Subcutaneous abdominal adipose tissue (tissue), 5 donors: ENCODE results near the gene SIX1.

Experiments used
- H3K27ac ChIP-seq: one replicate; pipeline ENCODE4 v1.7.0; 2013; ENCODE audit warnings: low read depth, mild to moderate bottlenecking, inconsistent platforms, low read length, moderate library complexity
- H3K27me3 ChIP-seq, 5 donors: one replicate each; pipeline ENCODE4 v1.7.0; 2013; ENCODE audit warnings: low read length in 5 of 5, inconsistent platforms in 1 of 5; ENCODE audit not compliant: control insufficient read depth in 5 of 5, insufficient read depth in 4 of 5
- H3K36me3 ChIP-seq, 5 donors: one replicate each; pipeline ENCODE4 v1.7.0; 2013; ENCODE audit warnings: low read length in 5 of 5; ENCODE audit not compliant: control insufficient read depth in 5 of 5, insufficient read depth in 5 of 5
- H3K4me1 ChIP-seq, 5 donors: one replicate each; pipeline ENCODE4 v1.7.0; 2013; ENCODE audit warnings: low read length in 5 of 5, mild to moderate bottlenecking in 3 of 5, moderate library complexity in 1 of 5; ENCODE audit not compliant: control insufficient read depth in 5 of 5, insufficient read depth in 5 of 5
- H3K4me3 ChIP-seq, 5 donors: one replicate each; pipeline ENCODE4 v1.7.0; 2013; ENCODE audit warnings: low read length in 5 of 5, low read depth in 1 of 5
- H3K9ac ChIP-seq, 5 donors: one replicate each; pipeline ENCODE4 v1.7.0; 2013; ENCODE audit warnings: low read length in 5 of 5, mild to moderate bottlenecking in 4 of 5, moderate library complexity in 3 of 5
- H3K9me3 ChIP-seq, 5 donors: one replicate each; pipeline ENCODE4 v1.7.0; 2013; ENCODE audit warnings: low read length in 5 of 5; ENCODE audit not compliant: control insufficient read depth in 5 of 5
- donor health status: healthy.
- donor health status: healthy.
- donor health status: healthy.
- donor health status: healthy.
- donor health status: healthy.

SIX1 gene

DNA sequence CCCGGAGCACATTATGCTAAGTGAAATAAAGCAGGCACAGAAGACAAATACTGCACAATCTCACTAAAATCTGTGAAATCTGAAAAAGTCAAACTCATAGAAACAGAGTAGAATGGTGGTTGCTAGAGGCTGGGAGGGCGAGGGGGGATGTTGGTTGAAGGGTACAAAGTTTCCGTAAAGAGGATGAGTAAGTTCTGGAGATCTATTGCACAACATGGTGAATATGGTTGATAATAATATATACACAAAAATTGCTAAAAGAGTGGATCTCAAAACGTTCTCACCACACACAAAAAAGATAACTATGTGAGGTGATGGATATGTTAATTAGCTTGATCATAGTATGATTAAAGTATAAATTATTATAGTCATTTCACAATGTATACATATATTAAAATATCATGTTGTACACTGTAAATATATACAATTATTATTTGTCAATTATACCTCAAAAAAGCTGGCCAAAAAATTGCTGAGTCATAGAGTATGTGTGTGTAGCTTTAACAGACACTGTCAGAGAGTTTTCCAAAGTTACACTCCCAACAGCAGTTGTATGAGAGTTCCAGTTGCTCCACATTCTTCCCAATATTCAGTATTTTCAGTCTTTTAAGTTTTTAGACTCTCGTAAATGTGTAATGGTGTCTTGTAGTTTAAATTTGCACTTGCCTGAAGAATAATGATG lies 19.3 kb upstream of the SIX1 start:
- H3K27ac ChIP-seq = no peak overlapping the region
- no peaks in the 10 kb centered on the region for H3K9me3 ChIP-seq
- H3K9ac ChIP-seq = no peak overlapping the region
- H3K4me3 ChIP-seq = no peak overlapping the region
- H3K4me1 ChIP-seq = no peaks in the 10 kb centered on the region
- H3K36me3 ChIP-seq = no peaks in the 10 kb centered on the region
- H3K27me3 ChIP-seq = no peaks in the 10 kb centered on the region

DNA sequence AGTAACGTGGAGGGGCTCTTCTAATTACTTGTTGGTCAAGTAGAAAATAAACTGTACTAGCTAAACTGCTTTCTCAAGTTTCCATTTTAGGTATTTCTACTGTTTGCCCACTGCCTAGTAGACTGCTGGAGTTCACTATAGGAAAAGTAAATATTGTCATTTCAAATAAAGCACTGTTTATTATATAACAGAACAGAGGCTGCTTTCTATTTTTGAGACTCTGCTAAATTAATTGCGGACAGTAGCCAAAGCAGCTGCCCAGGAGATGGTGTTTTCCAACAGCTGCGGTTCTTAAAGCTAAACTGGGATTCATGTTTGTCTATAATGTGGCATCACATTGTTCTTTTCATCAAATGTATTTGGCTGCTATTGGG lies 15.9 kb upstream of the SIX1 start:
- Histone ChIP-seq H3K9ac (no peak overlapping the region), H3K4me1 (peaks cover 0 to 4% (median 0%) of the 10 kb centered on the region in 5 donors), H3K27ac (no peak overlapping the region), H3K9me3 (no peaks in the 10 kb centered on the region), H3K27me3 (no peaks in the 10 kb centered on the region), H3K36me3 (no peaks in the 10 kb centered on the region), H3K4me3 (no peak overlapping the region)

- peaks cover under 1 to 16% (median 11%) of the 10 kb centered on the region in 5 donors for H3K4me1 ChIP-seq
- H3K27me3 ChIP-seq = peaks cover 0 to 5% (median under 1%) of the 10 kb centered on the region in 5 donors
- no peak overlapping the region for H3K27ac ChIP-seq
- H3K9me3 ChIP-seq = no peaks in the 10 kb centered on the region
- peak overlapping the region in 1 of 5 donors; percentile 41 for H3K9ac ChIP-seq
- H3K4me3 ChIP-seq = no peak overlapping the region
- no peaks in the 10 kb centered on the region for H3K36me3 ChIP-seq
Observed at GRCh38 chr14:60662982-60663381, 13.7 kb upstream of the SIX1 start.

- H3K4me3 ChIP-seq = no peak overlapping the region
- H3K27me3 ChIP-seq = peaks cover 0 to 10% (median 5%) of the 10 kb centered on the region in 5 donors
- no peaks in the 10 kb centered on the region for H3K9me3 ChIP-seq
- no peaks in the 10 kb centered on the region for H3K36me3 ChIP-seq
- no peak overlapping the region for H3K9ac ChIP-seq
- no peak overlapping the region for H3K27ac ChIP-seq
- H3K4me1 ChIP-seq = peaks cover 1 to 25% (median 22%) of the 10 kb centered on the region in 5 donors
Observed at GRCh38 chr14:60661721-60662120, 12.4 kb upstream of the SIX1 start.

- peaks cover 0 to 24% (median 18%) of the 10 kb centered on the region in 5 donors for H3K27me3 ChIP-seq
- peaks cover 1 to 32% (median 29%) of the 10 kb centered on the region in 5 donors for H3K4me1 ChIP-seq
- H3K9me3 ChIP-seq = no peaks in the 10 kb centered on the region
- peak overlapping the region in 1 of 5 donors; percentile 33 for H3K4me3 ChIP-seq
- H3K9ac ChIP-seq = no peak overlapping the region
- H3K36me3 ChIP-seq = no peaks in the 10 kb centered on the region
- H3K27ac ChIP-seq = peak overlapping the region; percentile 87
Observed at GRCh38 chr14:60658909-60659585, 9.8 kb upstream of the SIX1 start.

- H3K27ac ChIP-seq = peak overlapping the region; percentile 87
- H3K9ac ChIP-seq = peak overlapping the region in 3 of 5 donors; percentile 38 to 88 (median 79)
- H3K4me1 ChIP-seq = peaks cover 3 to 35% (median 30%) of the 10 kb centered on the region in 5 donors
- H3K9me3 ChIP-seq = no peaks in the 10 kb centered on the region
- H3K4me3 ChIP-seq = peak overlapping the region; percentile 79 to 85 (median 84)
- peaks cover 6 to 32% (median 26%) of the 10 kb centered on the region in 5 donors for H3K27me3 ChIP-seq
- H3K36me3 ChIP-seq = no peaks in the 10 kb centered on the region
Observed at GRCh38 chr14:60658211-60658690, 9.0 kb upstream of the SIX1 start.

DNA sequence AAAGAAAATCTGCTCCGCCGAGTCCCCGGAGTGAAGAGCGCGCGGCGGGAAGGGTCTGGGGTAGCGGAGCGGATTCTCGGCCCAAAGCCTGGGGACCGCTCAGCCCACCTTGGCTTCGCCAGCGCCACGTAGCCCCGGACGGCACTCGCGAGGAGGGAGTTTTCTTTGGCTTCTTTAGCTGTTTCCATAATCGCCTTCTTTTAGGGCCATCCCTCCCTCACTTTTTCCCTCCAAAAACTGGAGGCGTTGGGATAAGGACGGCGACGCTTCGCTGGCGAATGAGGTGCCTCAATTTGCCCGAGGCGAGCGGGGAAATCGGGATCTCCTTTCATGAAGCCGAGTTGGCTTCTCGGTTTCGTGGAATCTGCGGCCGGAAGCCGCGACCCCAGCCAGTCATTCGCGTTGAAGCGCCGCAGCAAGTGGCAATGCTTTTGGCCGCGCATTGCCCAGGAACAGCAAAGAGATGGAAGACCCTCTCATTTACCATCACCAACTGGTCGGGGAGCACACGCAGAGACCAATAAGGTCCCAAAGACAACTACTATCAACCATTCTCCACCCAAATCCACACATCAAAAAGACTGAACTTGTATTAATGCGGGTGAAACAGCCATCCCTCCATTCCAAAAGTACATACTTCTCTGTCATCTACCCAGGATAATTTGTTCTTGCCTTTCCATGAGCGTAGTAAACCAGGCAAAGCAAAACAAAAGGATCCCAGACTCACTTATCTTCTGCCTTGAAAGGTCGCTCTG lies 8.4 kb upstream of the SIX1 start:
- H3K4me3 ChIP-seq = peak overlapping the region; percentile 79 to 85 (median 84)
- peak overlapping the region; percentile 87 for H3K27ac ChIP-seq
- H3K36me3 ChIP-seq = no peaks in the 10 kb centered on the region
- peaks cover 3 to 41% (median 34%) of the 10 kb centered on the region in 5 donors for H3K4me1 ChIP-seq
- H3K9ac ChIP-seq = peak overlapping the region; percentile 49 to 88 (median 63)
- no peaks in the 10 kb centered on the region for H3K9me3 ChIP-seq
- H3K27me3 ChIP-seq = peaks cover 12 to 38% (median 32%) of the 10 kb centered on the region in 5 donors

DNA sequence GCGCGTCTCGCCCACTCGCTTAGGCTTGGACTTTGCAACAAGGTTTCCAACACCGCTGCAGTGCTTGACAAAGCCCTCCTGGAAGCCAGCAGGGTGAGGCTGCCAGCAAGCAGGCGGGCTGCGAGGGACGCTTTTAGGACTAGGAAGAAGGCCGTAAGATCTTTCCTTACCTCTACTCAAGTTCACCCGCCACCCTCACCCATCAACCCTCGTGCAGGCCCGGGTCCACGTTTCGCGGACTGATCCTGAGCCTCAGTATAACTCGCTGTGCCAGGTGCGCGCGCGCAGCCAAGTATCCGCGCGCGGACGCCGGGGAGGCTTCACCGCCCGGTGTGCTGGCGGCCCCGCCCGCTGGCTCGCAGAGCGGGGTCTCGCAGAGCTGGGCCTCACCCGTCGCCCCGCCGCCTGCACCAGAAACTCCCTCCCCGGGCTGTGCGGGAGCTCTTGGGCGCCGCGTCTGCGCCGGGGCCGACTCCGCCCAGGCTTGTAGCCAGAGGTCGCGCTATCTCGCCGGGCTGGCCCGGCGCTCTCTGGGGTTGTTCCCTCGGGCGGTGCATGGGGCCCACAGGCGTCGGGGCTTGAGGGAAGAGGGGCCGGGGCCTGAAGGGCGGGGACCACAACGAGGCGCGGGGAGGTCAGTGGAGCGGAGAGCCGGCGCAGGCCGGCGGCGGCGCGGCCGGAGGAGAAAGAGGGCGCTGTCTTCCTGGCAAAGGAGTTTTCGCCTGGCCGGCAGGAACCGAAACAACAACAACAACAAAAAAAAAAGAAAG lies 7.6 kb upstream of the SIX1 start:
- Histone ChIP-seq H3K9ac (peak overlapping the region in 4 of 5 donors; percentile 49 to 88 (median 70)), H3K36me3 (no peaks in the 10 kb centered on the region), H3K27me3 (peaks cover 18 to 46% (median 40%) of the 10 kb centered on the region in 5 donors), H3K27ac (peak overlapping the region; percentile 87), H3K9me3 (no peaks in the 10 kb centered on the region), H3K4me1 (peaks cover 3 to 45% (median 40%) of the 10 kb centered on the region in 5 donors), H3K4me3 (peak overlapping the region; percentile 79 to 85 (median 84))

- no peaks in the 10 kb centered on the region for H3K36me3 ChIP-seq
- peaks cover 3 to 45% (median 40%) of the 10 kb centered on the region in 5 donors for H3K4me1 ChIP-seq
- H3K9me3 ChIP-seq = no peaks in the 10 kb centered on the region
- H3K9ac ChIP-seq = no peak overlapping the region
- H3K27me3 ChIP-seq = peaks cover 23 to 54% (median 47%) of the 10 kb centered on the region in 5 donors
- no peak overlapping the region for H3K27ac ChIP-seq
- H3K4me3 ChIP-seq = peak overlapping the region in 4 of 5 donors; percentile 31 to 84 (median 82)
Observed at GRCh38 chr14:60655898-60656685, 6.8 kb upstream of the SIX1 start.
